Activated CD8-positive, alpha-beta memory T cell treated with anti-CD3 and anti-CD28 coated beads, Interleukin-2, amount 10 ng/mL, durations not matched to agents 7 days and 5 days (primary cell): Measurements from ENCODE around the gene TREML1. TPM values are rescaled to one million over a fixed set of nuclear protein-coding genes. Genes with fewer than 3 reads are reported as not detected.
"Not testable (repeated sequence)": the region's sequence is repeated elsewhere in the genome, so short reads cannot be mapped to it uniquely, and the experiment has no call there.

Experiments used
- ATAC-seq: fragments of 150-1000 bp; cut with Tn5 transposase; one replicate; pipeline ENCODE4 v1.10.0; 2021; ENCODE audit warnings: moderate library complexity
- CTCF ChIA-PET: fragments of 350-600 bp; sonication (Branson Sonifier 250); formaldehyde crosslinking; loops from one replicate; lab custom pipeline; 2021; ENCODE audit warnings: antibody characterized with exemption; lab: Charles Lee
- DNase-seq: peaks from one replicate; pipeline ENCODE4 v3.0.0-alpha.2; 2020
- H3K27ac Mint-ChIP-seq: one replicate; pipeline ENCODE4 v1.8.0; 2021; ENCODE audit warnings: mild to moderate bottlenecking, mixed read lengths
- H3K27me3 Mint-ChIP-seq: one replicate; pipeline ENCODE4 v1.8.0; 2021; ENCODE audit warnings: mixed read lengths
- H3K36me3 Mint-ChIP-seq: one replicate; pipeline ENCODE4 v1.8.0; 2021; ENCODE audit warnings: mild to moderate bottlenecking, mixed read lengths
- H3K4me1 Mint-ChIP-seq: one replicate; pipeline ENCODE4 v1.8.0; 2021; ENCODE audit warnings: mixed read lengths
- H3K4me3 Mint-ChIP-seq: one replicate; pipeline ENCODE4 v1.8.0; 2021; ENCODE audit warnings: mild to moderate bottlenecking, moderate library complexity, mixed read lengths
- H3K9me3 Mint-ChIP-seq: one replicate; pipeline ENCODE4 v1.8.0; 2022; ENCODE audit warnings: low read depth, mixed read lengths
- total RNA-seq, 2 experiments: library from RNA; stranded (reverse); gene quantifications; one replicate each; pipeline ENCODE4 v1.2.3, GENCODE V29; 2021

The TREML1 gene
- total RNA-seq, 2 experiments from 2014 or later = not detected

GRCh38 chr6:41155132-41155805 lies 1.1 kb upstream of the TREML1 start:
- Mint-ChIP-seq H3K9me3 (no peaks in the 10 kb centered on the region), H3K4me1 (no peaks in the 10 kb centered on the region), H3K36me3 (no peaks in the 10 kb centered on the region), H3K27ac (no peak overlapping the region), H3K4me3 (no peak overlapping the region), H3K27me3 (peaks cover 17% of the 10 kb centered on the region)
- ATAC-seq (no peak), DNase-seq (no peak)
- CTCF ChIA-PET = no interaction called here

GRCh38 chr6:41153451-41153850 lies 696 bp downstream of the TREML1 start:
- Mint-ChIP-seq H3K4me3 (no peak overlapping the region), H3K27me3 (peaks cover 17% of the 10 kb centered on the region), H3K9me3 (no peaks in the 10 kb centered on the region), H3K27ac (no peak overlapping the region), H3K36me3 (no peaks in the 10 kb centered on the region), H3K4me1 (no peaks in the 10 kb centered on the region)
- CTCF ChIA-PET = no interaction called here
- ATAC-seq = no peak
- no peak for DNase-seq

DNA sequence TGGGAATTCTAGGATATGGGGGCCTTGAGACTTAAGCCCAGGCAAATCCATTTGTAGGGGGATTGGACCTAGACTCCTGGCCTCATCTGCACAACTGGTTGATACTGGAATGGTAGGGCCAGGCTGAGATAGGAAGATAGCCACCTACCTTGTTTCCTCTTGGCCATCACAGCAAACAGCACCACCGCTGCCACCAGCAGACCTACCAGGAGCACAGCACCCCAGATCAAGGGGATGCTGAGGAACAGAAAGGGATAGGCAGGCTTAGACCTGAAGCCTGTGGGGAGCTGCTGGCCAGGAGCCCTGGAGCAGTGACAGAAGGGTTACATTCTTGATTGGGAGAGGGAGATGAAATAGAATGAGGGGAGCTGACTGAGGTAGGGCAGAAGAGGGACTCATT lies 3.5 kb downstream of the TREML1 start:
- Mint-ChIP-seq H3K36me3 (peaks cover 6% of the 10 kb centered on the region), H3K27me3 (peaks cover 10% of the 10 kb centered on the region), H3K9me3 (no peaks in the 10 kb centered on the region), H3K4me3 (no peak overlapping the region), H3K27ac (no peak overlapping the region), H3K4me1 (peaks cover 12% of the 10 kb centered on the region)
- DNase-seq (no peak), ATAC-seq (no peak)
- CTCF ChIA-PET = no interaction called here

GRCh38 chr6:41147917-41148316 lies 6.2 kb downstream of the TREML1 start:
- no peak overlapping the region for H3K4me3 Mint-ChIP-seq
- CTCF ChIA-PET = no interaction called here
- no peaks in the 10 kb centered on the region for H3K9me3 Mint-ChIP-seq
- ATAC-seq (no peak), DNase-seq (no peak)
- no peak overlapping the region for H3K27ac Mint-ChIP-seq
- peaks cover 6% of the 10 kb centered on the region for H3K36me3 Mint-ChIP-seq
- peaks cover 12% of the 10 kb centered on the region for H3K4me1 Mint-ChIP-seq
- H3K27me3 Mint-ChIP-seq = no peaks in the 10 kb centered on the region

- Mint-ChIP-seq H3K4me3 (no peak overlapping the region), H3K36me3 (no peaks in the 10 kb centered on the region), H3K9me3 (no peaks in the 10 kb centered on the region), H3K4me1 (peaks cover 2% of the 10 kb centered on the region), H3K27ac (no peak overlapping the region), H3K27me3 (no peaks in the 10 kb centered on the region)
- DNase-seq (no peak), ATAC-seq (no peak)
- CTCF ChIA-PET = interaction anchor here (0.5 kb wide), 1 partner anchor 170 kb away, joined by 3 read pairs; no protein-coding TSS in a partner anchor
Measured at GRCh38 chr6:41136911-41137310, 17.2 kb downstream of the TREML1 start.

DNA sequence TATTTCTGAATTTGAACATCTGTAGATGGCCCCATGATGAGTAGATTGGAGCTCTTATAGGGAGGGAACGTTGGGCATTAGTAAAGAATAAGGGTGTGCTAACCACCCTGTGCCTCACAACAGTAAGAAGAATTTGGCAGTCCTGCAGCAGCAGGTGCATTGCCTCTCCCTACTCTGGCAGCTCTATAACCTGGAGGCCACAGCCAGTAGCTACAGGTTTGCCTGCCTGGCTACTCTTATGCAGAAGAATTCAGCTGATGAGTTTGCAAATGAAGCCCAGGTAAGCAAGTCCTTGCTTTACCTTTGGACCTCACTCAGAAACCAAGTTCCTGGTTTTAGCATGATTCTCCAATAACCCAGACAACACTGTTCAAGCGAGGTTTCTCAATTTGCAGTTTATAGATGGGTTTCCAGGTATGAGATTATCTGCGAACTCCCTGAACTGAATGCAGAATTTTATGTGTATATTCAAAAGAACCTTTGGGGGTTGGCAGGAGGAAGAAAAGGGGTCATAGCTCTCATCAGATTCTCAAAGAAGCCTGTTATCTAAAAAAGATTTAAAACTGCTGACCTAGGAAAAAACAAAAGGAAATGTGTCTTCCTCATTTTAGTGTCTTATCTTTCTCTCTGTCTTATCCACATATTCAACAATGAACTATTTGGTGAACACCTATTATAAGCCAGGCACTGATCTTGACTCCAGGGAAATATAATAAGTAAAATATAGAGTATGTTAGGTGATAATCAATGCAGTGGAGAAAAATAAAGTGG lies 18.9 kb downstream of the TREML1 start:
- Mint-ChIP-seq H3K36me3 (no peaks in the 10 kb centered on the region), H3K9me3 (no peaks in the 10 kb centered on the region), H3K27me3 (no peaks in the 10 kb centered on the region), H3K4me3 (no peak overlapping the region), H3K27ac (no peak overlapping the region), H3K4me1 (peaks cover 2% of the 10 kb centered on the region)
- CTCF ChIA-PET = interaction anchor here (0.6 kb wide), 1 partner anchor 345 kb away, joined by 3 read pairs; no protein-coding TSS in a partner anchor
- ATAC-seq = no peak
- no peak for DNase-seq

DNA sequence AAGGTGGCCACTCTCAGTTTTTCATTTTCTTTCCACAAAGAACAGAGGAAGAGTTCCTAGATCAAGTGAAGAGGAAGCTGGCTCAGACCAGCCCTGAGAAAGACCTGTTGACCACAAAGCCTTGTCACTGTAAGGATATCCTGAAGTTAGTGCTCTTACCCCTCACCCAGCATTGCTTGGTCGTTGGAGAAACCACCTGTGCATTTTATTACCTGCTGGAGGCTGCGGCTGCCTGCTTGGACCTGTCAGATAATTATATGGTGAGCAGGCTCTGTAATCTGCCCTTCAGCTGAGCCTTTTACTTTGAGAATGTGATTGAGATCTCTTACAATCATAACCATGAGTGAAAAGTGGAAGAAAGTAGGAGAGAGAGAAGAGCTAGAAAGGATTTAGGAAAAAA lies 21.9 kb downstream of the TREML1 start:
- no peak for DNase-seq
- H3K4me1 Mint-ChIP-seq = peaks cover 2% of the 10 kb centered on the region
- no peak for ATAC-seq
- H3K4me3 Mint-ChIP-seq = no peak overlapping the region
- H3K27me3 Mint-ChIP-seq = no peaks in the 10 kb centered on the region
- no peaks in the 10 kb centered on the region for H3K9me3 Mint-ChIP-seq
- no peaks in the 10 kb centered on the region for H3K36me3 Mint-ChIP-seq
- CTCF ChIA-PET = interaction anchor here (1.1 kb wide), 1 partner anchor 52 kb away, joined by 3 read pairs; no protein-coding TSS in a partner anchor
- H3K27ac Mint-ChIP-seq = no peak overlapping the region

GRCh38 chr6:41125282-41125681 lies 28.9 kb downstream of the TREML1 start:
- CTCF ChIA-PET = interaction anchor here (1.1 kb wide), 1 partner anchor 45 kb away, joined by 3 read pairs; no protein-coding TSS in a partner anchor
- Mint-ChIP-seq H3K27me3 (no peaks in the 10 kb centered on the region), H3K36me3 (peaks cover 6% of the 10 kb centered on the region), H3K9me3 (no peaks in the 10 kb centered on the region), H3K4me1 (no peaks in the 10 kb centered on the region), H3K27ac (no peak overlapping the region), H3K4me3 (no peak overlapping the region)
- DNase-seq = no peak
- no peak for ATAC-seq

DNA sequence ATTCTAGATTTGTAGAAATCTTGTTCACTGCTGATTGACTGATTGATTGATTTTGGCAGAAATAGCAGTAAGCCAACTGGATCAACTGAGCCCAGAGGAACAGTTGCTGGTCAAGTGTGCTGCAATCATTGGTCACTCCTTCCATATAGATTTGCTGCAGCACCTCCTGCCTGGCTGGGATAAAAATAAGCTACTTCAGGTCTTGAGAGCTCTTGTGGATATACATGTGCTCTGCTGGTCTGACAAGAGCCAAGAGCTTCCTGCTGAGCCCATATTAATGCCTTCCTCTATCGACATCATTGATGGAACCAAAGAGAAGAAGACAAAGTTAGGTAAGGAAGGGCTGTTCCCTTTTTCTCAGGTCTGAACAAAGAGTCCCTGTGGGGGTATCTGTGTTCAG lies 31.2 kb downstream of the TREML1 start:
- CTCF ChIA-PET = no interaction called here
- DNase-seq (no peak), ATAC-seq (no peak)
- Mint-ChIP-seq H3K9me3 (no peaks in the 10 kb centered on the region), H3K4me1 (no peaks in the 10 kb centered on the region), H3K36me3 (peaks cover 6% of the 10 kb centered on the region), H3K27me3 (no peaks in the 10 kb centered on the region), H3K27ac (no peak overlapping the region), H3K4me3 (no peak overlapping the region)

DNA sequence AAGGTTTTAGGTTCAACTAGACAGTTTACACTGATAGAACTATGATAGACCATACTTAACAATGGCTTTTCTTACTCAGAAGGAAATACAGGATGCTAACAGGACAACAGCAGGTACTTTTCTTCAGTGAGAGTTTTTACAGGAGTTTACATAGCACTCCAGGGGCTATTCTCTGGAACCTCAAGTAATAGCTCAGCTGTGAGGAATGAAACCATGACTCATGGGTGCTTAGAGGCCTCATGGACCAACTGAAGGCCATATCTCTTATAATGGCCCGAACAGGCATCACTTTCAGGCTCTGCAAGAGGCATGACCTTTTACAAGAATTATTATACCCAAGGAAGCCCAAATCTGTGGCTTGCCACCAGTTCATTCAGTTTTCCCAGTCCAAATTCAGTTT lies 31.8 kb downstream of the TREML1 start:
- no peak overlapping the region for H3K27ac Mint-ChIP-seq
- ATAC-seq = no peak
- H3K27me3 Mint-ChIP-seq = no peaks in the 10 kb centered on the region
- no peak overlapping the region for H3K4me3 Mint-ChIP-seq
- H3K4me1 Mint-ChIP-seq = no peaks in the 10 kb centered on the region
- CTCF ChIA-PET = no interaction called here
- peaks cover 6% of the 10 kb centered on the region for H3K36me3 Mint-ChIP-seq
- DNase-seq = no peak
- H3K9me3 Mint-ChIP-seq = no peaks in the 10 kb centered on the region

DNA sequence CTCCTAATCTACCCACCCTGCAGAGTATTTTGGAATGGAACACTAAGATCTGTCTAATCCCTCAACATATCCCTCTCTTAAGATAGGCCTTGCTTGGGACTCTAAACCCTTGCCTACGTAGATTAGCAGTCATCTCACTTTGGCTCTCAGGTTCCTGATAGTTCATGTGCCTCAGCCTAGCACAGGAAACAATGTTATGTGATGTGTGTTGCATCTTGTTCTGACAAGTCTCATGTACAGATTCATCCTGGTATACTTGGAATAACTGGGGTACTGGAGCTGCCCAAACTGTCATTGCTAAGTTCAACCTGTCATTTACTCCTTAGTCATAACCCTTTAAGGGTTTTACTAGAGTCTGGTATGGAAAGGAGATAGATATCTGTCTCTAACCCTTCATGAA lies 34.1 kb downstream of the TREML1 start:
- no peak for ATAC-seq
- H3K36me3 Mint-ChIP-seq = peaks cover 6% of the 10 kb centered on the region
- no peaks in the 10 kb centered on the region for H3K9me3 Mint-ChIP-seq
- no peak for DNase-seq
- CTCF ChIA-PET = interaction anchor here (1.3 kb wide), 1 partner anchor 195 kb away, joined by 3 read pairs; no protein-coding TSS in a partner anchor
- H3K27me3 Mint-ChIP-seq = no peaks in the 10 kb centered on the region
- no peaks in the 10 kb centered on the region for H3K4me1 Mint-ChIP-seq
- H3K4me3 Mint-ChIP-seq = no peak overlapping the region
- H3K27ac Mint-ChIP-seq = no peak overlapping the region

GRCh38 chr6:41119508-41119907 lies 34.6 kb downstream of the TREML1 start:
- Mint-ChIP-seq H3K9me3 (no peaks in the 10 kb centered on the region), H3K27me3 (no peaks in the 10 kb centered on the region), H3K4me3 (no peak overlapping the region), H3K4me1 (no peaks in the 10 kb centered on the region), H3K36me3 (peaks cover 6% of the 10 kb centered on the region), H3K27ac (no peak overlapping the region)
- ATAC-seq (no peak), DNase-seq (no peak)
- CTCF ChIA-PET = interaction anchor here (1.3 kb wide), 1 partner anchor 196 kb away, joined by 3 read pairs; no protein-coding TSS in a partner anchor

DNA sequence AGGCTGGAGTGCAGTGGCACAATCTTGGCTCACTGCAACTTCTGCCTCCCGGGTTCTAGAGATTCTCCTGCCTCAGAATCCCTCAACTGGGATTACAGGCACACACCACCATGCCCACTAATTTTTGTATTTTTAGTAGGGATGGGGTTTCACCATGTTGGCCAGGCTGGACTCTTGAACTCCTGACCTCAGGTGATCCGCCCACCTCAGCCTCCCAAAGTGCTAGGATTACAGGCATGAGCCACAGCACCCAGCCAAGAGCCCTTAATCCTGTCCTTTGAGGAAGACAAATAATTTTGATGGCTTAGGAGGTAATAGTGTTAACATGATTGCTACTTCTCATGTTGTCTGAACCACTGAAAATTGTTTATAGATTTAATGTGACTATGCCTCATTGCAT lies 39.1 kb downstream of the TREML1 start:
- DNase-seq, H3K27ac Mint-ChIP-seq, H3K9me3 Mint-ChIP-seq, H3K4me3 Mint-ChIP-seq, H3K4me1 Mint-ChIP-seq, CTCF ChIA-PET, H3K27me3 Mint-ChIP-seq, H3K36me3 Mint-ChIP-seq, ATAC-seq: not testable (repeated sequence)

GRCh38 chr6:41111017-41111416 lies 43.1 kb downstream of the TREML1 start:
- Mint-ChIP-seq H3K36me3 (no peaks in the 10 kb centered on the region), H3K27me3 (no peaks in the 10 kb centered on the region), H3K4me1 (no peaks in the 10 kb centered on the region), H3K27ac (no peak overlapping the region), H3K9me3 (no peaks in the 10 kb centered on the region), H3K4me3 (no peak overlapping the region)
- ATAC-seq (no peak), DNase-seq (no peak)
- CTCF ChIA-PET = interaction anchor here (2.9 kb wide), 1 partner anchor 19 kb away, joined by 6 read pairs; no protein-coding TSS in a partner anchor
